NT2/D1 (cell line): Measurements from ENCODE around the gene ALOX15B.

Experiments
- DNase-seq: peaks from one replicate; pipeline ENCODE4 v3.0.0-alpha.2; 2011; ENCODE audit warnings: low read depth, low spot score
- H3K27me3 ChIP-seq: 2 replicates; pipeline ENCODE4 v1.6.0; 2011; ENCODE audit warnings: mild to moderate bottlenecking; ENCODE audit not compliant: insufficient read length, insufficient read depth
- H3K36me3 ChIP-seq: 2 replicates; pipeline ENCODE4 v1.6.1; 2011; ENCODE audit warnings: mild to moderate bottlenecking, low read length, mixed read lengths; ENCODE audit not compliant: insufficient read depth, insufficient read length
- H3K4me1 ChIP-seq: 2 replicates; pipeline ENCODE4 v1.5.1; 2011; ENCODE audit not compliant: insufficient read depth, insufficient read length
- H3K4me3 ChIP-seq: 2 replicates; pipeline ENCODE4 v1.5.1; 2011; ENCODE audit warnings: low read depth; ENCODE audit not compliant: insufficient read length
- H3K9ac ChIP-seq: 2 replicates; pipeline ENCODE4 v1.6.0; 2011; ENCODE audit warnings: low read depth; ENCODE audit not compliant: insufficient read length
- H3K9me3 ChIP-seq: 2 replicates; pipeline ENCODE4 v1.5.1; 2011; ENCODE audit warnings: mild to moderate bottlenecking, low read length; ENCODE audit not compliant: insufficient read depth
- SUZ12 ChIP-seq: IDR thresholded peaks from 2 replicates; pipeline ENCODE4 v1.6.1; 2011; ENCODE audit not compliant: insufficient read length, insufficient read depth; ENCODE audit errors: extremely low read depth
- YY1 ChIP-seq: IDR thresholded peaks from 2 replicates; pipeline ENCODE4 v1.6.1; 2011; ENCODE audit not compliant: insufficient read length, insufficient read depth
- ZNF274 ChIP-seq: IDR thresholded peaks from 2 replicates; pipeline ENCODE4 v1.6.1; 2011; ENCODE audit warnings: mild to moderate bottlenecking, low read depth, low read length

Gene ALOX15B

DNA sequence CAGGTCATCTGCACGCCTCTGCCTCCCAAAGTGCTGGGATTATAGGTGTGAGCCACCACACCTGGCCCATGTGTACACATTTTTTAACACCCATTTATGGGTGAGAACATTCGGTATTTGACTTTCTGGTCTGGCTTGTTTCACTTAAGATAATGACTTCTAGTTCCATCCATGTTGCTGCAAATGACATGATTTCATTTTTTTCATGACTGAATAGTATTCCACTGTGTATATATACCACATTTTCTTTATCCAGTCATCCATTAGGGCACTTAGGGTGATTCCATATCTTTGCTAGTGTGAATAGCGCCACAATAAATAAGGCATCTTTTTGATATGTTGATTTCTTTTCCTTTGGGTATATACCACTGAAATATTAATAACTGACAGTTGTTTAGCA, 43.0 kb downstream of the ALOX15B start:
- TF ChIP-seq ZNF274, result no peak
- no peak for TF ChIP-seq SUZ12
- TF ChIP-seq YY1, result no peak
- H3K4me1 ChIP-seq, result no peaks in the 10 kb centered on the region

DNA sequence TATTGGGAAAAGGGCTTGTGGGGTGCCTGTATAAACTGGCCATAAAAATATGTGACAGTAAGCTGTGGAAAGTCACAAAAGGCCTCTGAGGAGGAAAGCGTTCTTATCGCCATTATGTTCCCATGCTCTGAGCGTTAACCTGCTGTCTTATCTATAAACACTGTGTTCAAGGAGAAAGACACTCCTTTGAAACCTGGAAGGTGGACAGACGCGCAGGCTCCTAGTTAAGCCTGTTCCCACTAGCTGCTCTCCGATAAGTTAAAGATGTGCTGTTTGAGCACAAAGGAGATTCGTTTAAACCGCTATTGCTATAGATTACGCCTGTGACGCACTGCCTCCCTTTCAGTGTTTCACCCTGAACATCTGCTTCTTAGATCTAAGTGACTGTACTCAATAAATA, 43.4 kb downstream of the ALOX15B start:
- H3K9ac ChIP-seq, result no peak overlapping the region
- no peaks in the 10 kb centered on the region for H3K4me1 ChIP-seq
- no peak for DNase-seq
- peaks cover 10% of the 10 kb centered on the region for H3K27me3 ChIP-seq
- H3K36me3 ChIP-seq, result no peaks in the 10 kb centered on the region
- no peak for TF ChIP-seq SUZ12
- no peak for TF ChIP-seq ZNF274
- no peak for TF ChIP-seq YY1
- H3K4me3 ChIP-seq, result no peak overlapping the region
- no peaks in the 10 kb centered on the region; the same call in 1 of the 2 replicates for H3K9me3 ChIP-seq

More for the DNA sequence above, 43.0 kb downstream of the ALOX15B start:
- Histone ChIP-seq H3K4me3 (no peak overlapping the region), H3K36me3 (no peaks in the 10 kb centered on the region), H3K9me3 (no peaks in the 10 kb centered on the region; the same call in 1 of the 2 replicates), H3K27me3 (peaks cover 14% of the 10 kb centered on the region), H3K9ac (no peak overlapping the region)
- no peak for DNase-seq

DNA sequence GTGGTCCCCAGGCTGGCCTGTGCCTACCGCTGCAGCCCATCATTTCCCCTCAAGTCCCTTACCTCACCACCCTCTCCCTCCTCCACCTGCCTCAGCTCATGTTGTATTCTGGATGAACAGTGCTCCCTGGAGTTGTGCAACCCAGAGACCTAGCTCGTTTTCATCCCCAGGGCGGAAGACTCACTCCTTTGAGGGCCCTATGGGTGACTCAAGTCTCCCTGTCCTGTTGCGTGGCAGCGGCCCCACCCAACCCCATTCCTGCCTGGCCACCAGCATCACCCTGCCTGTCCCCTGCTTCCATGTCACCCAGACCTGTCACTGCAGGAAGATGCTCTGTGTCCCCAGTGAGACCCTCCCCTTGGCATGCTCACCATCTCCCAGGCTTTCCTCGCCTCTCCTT, 45.4 kb downstream of the ALOX15B start:
- H3K4me3 ChIP-seq, result no peak overlapping the region
- H3K4me1 ChIP-seq, result no peaks in the 10 kb centered on the region
- no peak for DNase-seq
- no peaks in the 10 kb centered on the region for H3K36me3 ChIP-seq
- no peak for TF ChIP-seq YY1
- H3K9me3 ChIP-seq, result no peaks in the 10 kb centered on the region
- H3K9ac ChIP-seq, result no peak overlapping the region
- H3K27me3 ChIP-seq, result peaks cover 6% of the 10 kb centered on the region

DNA sequence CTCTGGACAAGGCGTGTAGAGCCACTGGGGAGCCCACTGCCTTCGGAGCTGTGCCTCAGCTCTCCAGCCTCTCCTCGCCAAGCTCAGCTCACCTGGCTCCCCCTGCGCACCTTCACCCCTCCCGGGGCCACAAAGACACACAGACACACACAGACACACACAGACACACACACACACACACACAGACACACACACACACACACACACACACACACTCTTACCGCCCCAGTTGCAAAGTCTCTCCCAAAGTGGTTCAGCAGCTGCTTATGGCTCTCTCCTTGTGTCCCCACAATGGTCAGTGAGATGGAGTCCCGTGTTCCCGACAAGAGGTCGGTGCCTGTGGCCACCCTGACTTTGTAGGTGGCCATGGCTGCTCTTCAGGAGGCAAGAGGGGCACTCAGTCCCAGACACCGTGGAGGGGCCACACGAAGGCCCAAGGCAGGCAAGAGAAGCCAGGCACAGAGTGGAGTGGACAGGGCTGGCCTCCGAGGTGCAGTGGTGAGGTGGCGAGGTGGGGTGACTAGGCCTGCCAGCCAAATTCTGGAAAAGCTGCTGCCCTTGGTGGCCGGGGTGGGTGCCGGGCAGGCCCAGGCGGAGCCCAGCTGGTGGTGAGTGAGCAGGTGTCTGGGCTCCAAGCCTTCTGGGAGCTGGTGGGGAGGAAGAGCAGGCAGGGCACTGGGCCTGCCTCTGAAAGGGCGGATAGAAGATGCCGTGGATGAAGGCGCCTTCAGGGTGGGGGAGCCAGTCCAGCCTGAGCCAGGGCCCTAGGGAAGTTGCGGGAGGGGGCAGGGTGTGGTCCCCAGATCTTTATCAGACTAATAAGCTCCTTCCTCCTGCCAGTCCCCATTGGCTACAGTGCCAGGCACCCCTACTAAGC, 48.5 kb downstream of the ALOX15B start, which contains the start of gene ALOX12B:
ALOX12B (minus strand) TSS at position 642 of the 877 bp plus-strand sequence; CDS start at position 368, 274 bp downstream.
- H3K9ac ChIP-seq, result no peak within 1 kb of the TSS
- H3K4me3 ChIP-seq, result no peak within 1 kb of the TSS
- no peaks in the 10 kb centered on the region for H3K9me3 ChIP-seq
- TF ChIP-seq SUZ12 (no peak), YY1 (no peak), ZNF274 (no peak)
- no peaks in the 10 kb centered on the region for H3K36me3 ChIP-seq
- H3K4me1 ChIP-seq, result no peaks in the 10 kb centered on the region
- DNase-seq, result no peak
- H3K27me3 ChIP-seq, result no peaks in the 10 kb centered on the region

DNA sequence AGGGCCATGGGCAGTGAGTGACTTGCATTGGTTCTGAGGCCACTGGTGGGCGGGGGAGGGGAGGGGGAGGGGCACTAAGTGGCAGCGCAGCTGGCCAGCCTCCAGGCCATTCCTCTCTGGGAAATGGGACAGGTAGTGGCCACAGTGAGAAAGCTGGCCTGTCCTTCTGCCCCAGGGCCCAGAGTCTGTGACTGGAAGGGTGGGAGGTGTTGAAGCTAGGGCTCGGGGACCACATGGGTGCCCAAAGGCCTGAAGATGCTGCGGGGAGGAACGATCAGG, 49.0 kb downstream of the ALOX15B start:
- no peak for TF ChIP-seq ZNF274
- TF ChIP-seq YY1, result no peak
- TF ChIP-seq SUZ12, result no peak
- Histone ChIP-seq H3K27me3 (no peaks in the 10 kb centered on the region), H3K36me3 (no peaks in the 10 kb centered on the region)

DNA sequence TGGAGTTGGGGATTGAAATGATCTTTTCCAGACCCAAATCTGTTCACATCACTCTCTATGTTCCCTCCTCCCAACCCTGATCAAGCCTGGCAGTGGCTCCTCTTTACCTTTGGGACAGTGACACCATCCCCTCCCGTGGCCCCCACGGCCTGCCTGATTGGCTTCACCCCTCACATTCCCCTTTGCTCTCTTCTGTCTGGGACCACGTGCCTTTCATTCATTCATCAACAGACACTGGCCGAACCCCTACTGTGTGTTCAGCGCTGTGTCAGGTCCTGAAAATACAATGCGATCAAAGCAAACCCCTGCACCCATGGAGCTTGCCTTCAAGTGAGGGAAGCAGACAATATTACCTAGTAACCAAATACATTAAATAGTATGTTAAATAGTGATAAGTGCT, 50.9 kb downstream of the ALOX15B start:
- no peak overlapping the region for H3K4me3 ChIP-seq
- peaks cover 2% of the 10 kb centered on the region for H3K4me1 ChIP-seq
- no peaks in the 10 kb centered on the region for H3K9me3 ChIP-seq
- no peaks in the 10 kb centered on the region for H3K27me3 ChIP-seq
- TF ChIP-seq ZNF274, result no peak
- TF ChIP-seq YY1, result no peak
- no peak for TF ChIP-seq SUZ12
- H3K9ac ChIP-seq, result no peak overlapping the region
- H3K36me3 ChIP-seq, result no peaks in the 10 kb centered on the region
- DNase-seq, result no peak

More for the DNA sequence above, 49.0 kb downstream of the ALOX15B start:
- Histone ChIP-seq H3K9me3 (no peaks in the 10 kb centered on the region), H3K4me1 (no peaks in the 10 kb centered on the region), H3K4me3 (no peak overlapping the region), H3K9ac (no peak overlapping the region)
- no peak for DNase-seq

DNA sequence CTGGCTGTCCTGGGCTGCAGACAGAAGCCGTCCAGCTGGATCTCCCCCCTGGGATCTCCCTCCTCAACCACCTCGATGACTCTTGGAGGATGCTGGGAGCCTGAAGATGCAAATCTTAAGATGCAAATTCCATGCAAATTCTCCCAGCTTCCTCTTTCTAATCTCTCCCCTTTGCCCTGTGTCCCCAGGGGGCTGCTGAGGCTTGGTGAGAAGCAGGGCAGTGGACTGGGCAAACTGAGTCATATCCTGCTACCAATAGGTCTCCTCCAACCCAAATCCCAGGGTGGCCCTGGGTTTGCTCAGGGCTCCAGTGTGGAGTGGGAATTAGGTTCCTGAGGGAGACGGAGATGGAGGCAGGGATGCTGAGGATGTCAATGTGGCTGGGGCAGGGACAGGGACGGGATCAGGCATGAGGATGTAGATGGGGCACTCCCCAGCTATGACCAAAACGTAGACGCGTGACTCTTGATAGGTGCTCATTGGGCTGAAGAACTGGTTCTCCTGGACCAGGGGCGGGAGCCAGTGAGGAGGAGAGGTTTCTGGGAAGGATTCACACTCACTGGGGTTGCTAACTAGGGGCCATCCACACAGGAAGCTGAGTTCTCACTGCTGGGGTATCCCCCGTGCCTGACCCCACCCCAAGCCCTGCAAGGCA, 52.3 kb downstream of the ALOX15B start:
- Histone ChIP-seq H3K27me3 (no peaks in the 10 kb centered on the region), H3K36me3 (no peaks in the 10 kb centered on the region), H3K9me3 (no peaks in the 10 kb centered on the region), H3K4me3 (no peak overlapping the region), H3K9ac (no peak overlapping the region), H3K4me1 (peaks cover 2% of the 10 kb centered on the region)
- DNase-seq, result no peak
- TF ChIP-seq YY1, result no peak
- no peak for TF ChIP-seq ZNF274
- TF ChIP-seq SUZ12, result no peak

DNA sequence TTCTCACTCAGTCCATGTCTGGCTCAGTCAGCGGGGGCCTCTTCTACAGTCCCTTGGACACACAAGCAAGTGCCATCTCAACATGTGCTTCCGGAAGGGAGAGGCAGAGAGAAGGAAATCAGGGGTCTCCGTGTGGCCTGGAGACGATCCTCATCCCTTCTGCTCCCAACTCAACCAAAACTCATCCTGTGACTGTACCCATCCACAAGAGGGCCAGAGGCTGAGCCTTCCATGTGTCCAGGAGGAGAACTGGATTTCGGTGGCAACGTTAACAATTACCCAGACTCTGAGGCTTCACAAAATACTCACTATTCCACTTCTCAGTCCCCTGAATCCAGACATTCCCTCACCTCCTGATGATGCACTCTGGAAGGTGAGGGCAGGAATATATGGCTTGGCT, 56.5 kb downstream of the ALOX15B start:
- Histone ChIP-seq H3K9ac (no peak overlapping the region), H3K36me3 (no peaks in the 10 kb centered on the region), H3K27me3 (no peaks in the 10 kb centered on the region), H3K4me3 (no peak overlapping the region), H3K4me1 (peaks cover 2% of the 10 kb centered on the region), H3K9me3 (no peaks in the 10 kb centered on the region)
- TF ChIP-seq YY1, result no peak
- TF ChIP-seq SUZ12, result no peak
- no peak for TF ChIP-seq ZNF274
- no peak for DNase-seq
